Measurements from ENCODE around the gene SH3BGRL.

The SH3BGRL gene

GRCh38 chrX:81259020-81259713 is 57.3 kb downstream of the SH3BGRL start:
- TF ChIP-seq CTCF (IDR thresholded peaks at IDR 0.05): no peak

DNA sequence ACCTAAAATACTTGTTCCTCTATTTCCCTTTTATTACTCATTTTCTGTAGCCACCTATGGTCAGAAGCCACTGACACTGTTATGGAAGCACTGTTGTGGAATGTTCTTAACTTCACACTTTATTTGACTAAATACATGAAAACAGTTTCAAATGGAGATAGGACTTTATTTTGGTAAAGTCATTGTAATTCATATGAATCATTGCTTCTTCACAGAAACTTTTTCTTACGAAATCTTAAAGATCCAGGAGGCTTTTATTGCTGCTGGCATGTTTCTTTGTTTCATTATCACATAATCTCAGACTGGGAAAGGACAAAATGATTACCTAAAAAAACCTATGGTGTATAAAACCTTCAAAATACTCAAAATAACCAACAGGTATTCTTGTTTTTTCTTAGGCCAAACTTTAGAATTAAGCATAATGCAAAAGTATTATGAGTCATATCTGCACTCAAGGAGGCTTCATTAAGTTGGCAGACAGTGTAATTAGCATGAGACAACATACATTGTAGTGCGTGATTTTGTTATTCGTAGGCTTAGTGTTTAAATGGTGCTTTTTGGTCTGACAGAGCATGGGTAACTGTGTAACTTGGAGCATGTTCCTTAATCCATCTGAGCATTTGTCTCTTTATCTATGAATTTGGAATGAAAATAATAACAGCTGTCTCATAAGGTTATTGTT is 58.0 kb downstream of the SH3BGRL start:
- no peak for TF ChIP-seq CTCF (IDR thresholded peaks at IDR 0.05)

GRCh38 chrX:81261576-81261975 is 59.7 kb downstream of the SH3BGRL start:
- TF ChIP-seq CTCF (IDR thresholded peaks at IDR 0.05): no peak

DNA sequence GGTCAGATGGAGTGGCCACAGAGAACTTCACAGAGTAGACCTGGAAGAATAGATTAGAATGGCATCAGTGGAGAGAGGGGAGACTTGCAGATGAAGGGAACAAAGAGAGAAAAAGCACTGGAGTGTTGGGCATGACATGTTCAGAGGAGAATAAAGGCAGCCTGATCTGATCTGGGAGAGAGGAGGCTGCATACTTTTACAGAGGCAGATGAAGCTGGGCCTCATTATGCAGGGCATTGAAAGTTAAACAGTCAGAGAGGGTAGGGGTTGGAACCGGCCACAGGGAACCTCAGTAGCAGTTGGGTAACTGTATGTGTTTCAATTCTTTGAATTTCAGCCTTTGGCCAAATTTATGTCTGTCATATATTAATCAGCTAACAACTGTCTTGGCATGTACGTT is 61.2 kb downstream of the SH3BGRL start:
- no peak for TF ChIP-seq CTCF (IDR thresholded peaks at IDR 0.05)

GRCh38 chrX:81278616-81279015 is 76.7 kb downstream of the SH3BGRL start:
- no peak for TF ChIP-seq CTCF (IDR thresholded peaks at IDR 0.05)

DNA sequence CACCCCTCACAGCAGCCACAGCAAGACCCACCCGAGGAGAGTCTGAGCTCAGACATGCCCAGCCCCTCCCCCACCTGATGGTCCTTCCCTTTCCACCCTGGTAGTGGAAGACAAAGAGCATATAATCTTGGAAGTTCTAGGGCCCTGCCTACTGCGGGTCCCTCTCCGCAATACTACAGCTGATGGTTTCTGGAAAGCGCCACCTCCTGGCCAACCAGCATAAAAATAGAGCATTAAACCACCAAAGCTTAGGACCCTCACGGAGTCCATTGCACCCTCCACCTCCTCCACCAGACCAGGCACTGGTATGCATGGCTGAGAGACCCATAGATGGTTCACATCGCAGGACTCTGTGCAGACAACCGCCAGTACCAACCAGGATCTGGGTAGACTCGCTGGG is 78.2 kb downstream of the SH3BGRL start:
- TF ChIP-seq CTCF (IDR thresholded peaks at IDR 0.05): peak; percentile 20; the same call in 1 of the 2 replicates

DNA sequence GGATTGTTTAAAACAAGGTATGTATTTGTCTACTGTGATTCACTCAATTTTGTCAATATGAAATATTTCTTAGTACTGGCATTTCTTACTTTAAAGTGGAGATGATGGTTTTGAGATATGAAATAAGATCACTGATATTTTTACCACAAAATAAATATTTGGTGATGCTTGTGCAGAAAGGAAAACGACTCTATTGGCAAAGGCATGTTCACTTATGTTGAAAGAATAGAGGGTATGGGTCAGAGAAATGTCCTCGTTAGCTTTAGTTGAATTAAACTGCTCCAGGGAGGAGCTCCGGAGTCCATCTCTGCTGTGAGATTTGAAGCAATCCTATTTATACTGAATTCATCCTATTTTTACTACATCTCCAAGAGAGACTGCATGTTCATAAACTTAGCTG is 84.2 kb downstream of the SH3BGRL start:
- TF ChIP-seq CTCF (IDR thresholded peaks at IDR 0.05): no peak

Measured in LNCAP (cell line).